DMS79 (cell line): ENCODE measurements around the gene MKI67.

ENCODE experiments used
- DNase-seq: peaks from one replicate; lab custom pipeline; 2025; lab: John Stamatoyannopoulos, UW

Gene MKI67

DNA sequence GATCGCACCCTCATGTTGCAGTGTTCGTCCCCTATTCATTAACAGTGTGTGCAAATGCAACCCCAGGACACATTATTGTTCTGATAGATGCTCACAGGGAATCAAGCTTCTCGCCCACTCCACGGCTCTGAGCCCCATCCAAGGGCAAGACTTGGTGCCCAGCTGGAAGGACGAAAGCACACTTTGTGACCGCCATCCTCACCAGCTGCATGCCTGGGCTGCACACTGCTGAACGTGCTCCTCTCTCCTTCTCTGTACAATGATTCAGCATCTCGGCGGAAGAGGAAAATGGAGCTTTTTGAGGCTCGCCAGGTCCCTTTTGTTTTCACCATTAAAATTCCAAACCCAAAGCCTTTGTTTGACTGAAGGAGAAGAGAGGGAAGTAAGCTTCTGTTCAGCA lies 41.9 kb downstream of the MKI67 start:
- DNase-seq = no peak

GRCh38 chr10:128083191-128083895 lies 42.9 kb downstream of the MKI67 start:
- no peak for DNase-seq

- no peak for DNase-seq
Measured at GRCh38 chr10:128081720-128082119, 44.5 kb downstream of the MKI67 start.

DNA sequence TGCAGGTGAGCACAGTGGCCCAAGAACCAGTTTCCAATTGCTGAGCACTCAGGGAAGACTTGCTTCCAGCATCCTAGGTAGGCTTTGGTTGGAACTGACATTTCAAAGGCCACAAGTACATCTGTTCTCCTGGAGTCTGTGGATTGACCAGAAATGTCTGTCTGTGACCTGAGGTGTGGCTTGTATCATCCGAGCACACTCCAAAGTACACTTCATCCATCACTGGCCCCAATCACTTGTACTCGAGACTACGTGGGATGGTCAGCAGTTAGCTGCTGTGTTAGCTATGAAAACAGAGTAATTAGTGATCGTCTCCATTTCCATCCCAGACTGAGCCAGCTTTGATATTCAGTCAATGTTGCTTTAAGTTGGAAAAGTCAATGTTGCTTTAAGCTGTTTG lies 45.0 kb downstream of the MKI67 start:
- DNase-seq = no peak

DNA sequence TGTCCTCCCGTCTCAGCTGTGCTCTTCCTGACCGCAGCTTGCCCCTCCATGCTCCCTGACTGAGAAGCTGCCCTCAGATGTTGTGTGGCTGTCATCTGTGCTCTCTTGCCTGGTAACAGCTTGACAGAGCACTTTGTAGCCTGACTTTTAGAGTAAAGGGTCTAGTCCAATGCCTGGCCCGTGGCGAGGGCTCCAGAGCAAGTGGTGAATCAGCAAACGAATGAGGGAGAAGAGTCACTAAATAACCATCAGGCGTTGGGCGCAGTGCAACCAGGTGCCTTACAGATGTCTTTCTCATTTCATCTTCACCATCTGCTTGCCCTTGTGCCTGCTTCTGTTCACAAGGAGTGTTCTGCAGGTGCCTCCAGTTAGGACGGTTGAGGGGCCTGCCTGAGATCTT lies 45.6 kb downstream of the MKI67 start:
- DNase-seq = no peak

DNA sequence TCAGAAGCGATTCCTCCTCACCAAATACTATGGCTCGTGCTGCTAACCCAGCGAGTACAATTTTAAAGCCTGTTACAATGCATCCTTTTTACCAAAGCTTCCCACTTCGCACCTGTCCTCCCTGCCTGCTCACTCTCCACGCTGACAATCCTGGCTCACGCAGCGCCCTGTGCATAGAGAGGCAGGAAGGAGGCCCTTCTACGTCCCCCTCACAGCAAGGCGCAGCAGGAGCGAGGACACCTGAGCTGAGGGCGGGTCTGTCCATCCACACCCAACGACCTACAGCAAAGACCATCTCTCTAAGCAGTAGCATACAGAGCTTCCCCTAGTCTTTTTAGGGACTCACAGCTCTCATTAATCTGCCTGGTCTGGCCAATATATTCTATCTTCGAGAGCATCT lies 46.0 kb downstream of the MKI67 start:
- no peak for DNase-seq

DNA sequence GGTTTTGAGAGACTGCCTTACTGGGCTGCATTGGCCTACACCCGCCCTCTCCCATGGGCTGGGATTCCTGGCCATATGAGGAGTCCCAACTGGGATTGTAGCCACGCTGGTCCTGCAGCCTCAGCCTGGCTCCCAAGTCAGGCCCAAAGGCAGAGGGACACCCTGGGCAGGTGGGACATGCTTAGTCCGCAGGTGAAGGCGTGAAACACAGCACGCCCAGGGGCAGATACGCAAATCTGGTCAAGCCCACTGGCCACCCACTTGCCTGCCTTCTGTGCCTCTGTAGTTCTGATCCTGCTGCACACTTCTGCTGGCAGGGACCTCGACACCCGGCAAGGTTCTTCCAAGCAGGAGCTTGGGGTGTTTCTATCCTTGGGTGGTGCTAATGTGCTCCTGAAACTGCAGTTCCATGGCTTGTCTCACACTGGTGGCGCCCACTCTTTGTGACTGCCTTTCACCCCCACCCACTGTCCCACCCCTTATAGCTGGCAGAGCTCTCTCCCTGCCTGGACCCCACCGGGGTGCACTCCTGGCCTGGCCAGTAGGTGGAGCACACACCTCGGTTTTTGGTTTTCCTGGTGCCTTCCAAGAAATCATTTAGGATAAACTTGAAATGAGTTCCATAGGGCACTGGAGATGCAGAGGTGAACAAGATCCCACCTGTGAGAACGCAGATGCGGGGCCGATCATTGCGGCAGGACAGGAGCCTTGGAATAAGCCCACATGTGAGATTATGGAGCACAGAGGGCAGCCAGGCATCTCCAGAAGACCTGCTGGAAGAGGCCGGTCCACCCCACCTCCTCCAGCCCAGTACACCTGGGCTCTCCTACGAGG lies 47.9 kb downstream of the MKI67 start:
- no peak for DNase-seq

GRCh38 chr10:128077155-128077875 lies 48.9 kb downstream of the MKI67 start:
- DNase-seq = no peak

DNA sequence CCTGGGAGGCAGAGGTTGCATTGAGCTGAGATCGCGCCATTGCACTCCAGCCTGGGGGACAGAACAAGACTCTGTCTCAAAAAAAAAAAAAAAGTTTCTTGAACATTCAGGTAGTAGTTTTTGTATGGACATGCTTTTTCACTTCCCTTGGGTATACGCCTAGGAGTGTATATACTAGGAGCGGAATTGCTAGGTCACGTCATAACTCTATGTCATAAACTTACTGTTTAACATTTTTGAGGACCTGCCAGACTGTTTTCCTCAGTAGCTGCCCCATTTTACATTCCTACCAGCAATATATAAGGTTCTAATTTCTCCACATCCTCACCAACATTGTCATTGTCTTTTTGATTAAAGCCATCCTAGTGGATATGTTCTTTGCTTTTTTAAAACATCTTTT lies 51.6 kb downstream of the MKI67 start:
- DNase-seq = no peak

GRCh38 chr10:128073890-128074289 lies 52.3 kb downstream of the MKI67 start:
- no peak for DNase-seq

DNA sequence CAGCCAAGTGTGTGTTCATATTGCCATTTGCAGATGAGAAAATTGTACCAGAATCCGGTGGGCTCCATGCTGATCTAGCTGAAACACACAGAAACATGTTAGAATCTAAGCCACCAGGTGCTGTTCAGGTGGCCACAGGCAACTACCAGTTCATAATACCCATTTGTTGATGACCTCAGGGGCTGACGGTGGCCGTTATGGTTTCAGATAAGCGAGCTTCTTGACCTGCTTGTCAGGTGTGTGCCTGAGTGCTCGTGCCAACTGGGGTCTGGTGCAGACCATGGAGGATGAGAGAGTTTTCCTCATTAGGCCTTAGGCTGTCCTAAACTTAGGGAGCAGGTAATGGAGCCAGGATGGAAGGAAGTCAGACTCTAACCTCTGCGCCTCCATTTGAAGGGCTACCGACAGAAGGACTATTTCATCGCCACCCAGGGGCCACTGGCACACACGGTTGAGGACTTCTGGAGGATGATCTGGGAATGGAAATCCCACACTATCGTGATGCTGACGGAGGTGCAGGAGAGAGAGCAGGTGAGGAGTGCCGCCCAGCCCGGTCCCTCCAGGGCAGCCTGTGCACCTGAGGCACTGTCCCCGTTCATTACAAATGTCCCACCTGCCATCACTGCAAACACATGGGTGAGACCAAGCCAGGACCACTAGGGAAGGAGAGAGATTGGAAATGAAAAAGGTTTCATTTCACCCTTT lies 53.1 kb downstream of the MKI67 start:
- DNase-seq = no peak

DNA sequence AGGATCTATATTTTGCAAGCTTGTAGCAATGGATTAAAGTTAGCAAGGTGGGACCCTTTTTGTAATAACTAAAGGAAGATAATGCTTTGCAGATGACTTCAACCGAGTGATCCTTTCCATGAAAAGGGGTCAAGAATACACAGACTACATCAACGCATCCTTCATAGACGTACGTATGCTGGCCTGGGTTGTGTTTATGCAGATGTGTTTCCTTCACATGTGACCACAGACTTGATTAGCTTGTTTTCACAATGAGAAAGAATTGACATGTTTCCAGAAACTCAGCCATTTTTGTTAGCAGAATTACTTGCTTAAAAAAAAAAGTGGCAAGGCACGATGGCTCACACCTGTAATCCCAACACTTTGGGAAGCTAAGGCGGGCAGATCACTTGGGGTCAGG lies 54.2 kb downstream of the MKI67 start:
- no peak for DNase-seq

- no peak for DNase-seq
Measured at GRCh38 chr10:128071417-128071782, 54.8 kb downstream of the MKI67 start.

- DNase-seq = no peak
Measured at GRCh38 chr10:128070721-128071416, 55.4 kb downstream of the MKI67 start.

GRCh38 chr10:128070161-128070560 lies 56.1 kb downstream of the MKI67 start:
- no peak for DNase-seq

DNA sequence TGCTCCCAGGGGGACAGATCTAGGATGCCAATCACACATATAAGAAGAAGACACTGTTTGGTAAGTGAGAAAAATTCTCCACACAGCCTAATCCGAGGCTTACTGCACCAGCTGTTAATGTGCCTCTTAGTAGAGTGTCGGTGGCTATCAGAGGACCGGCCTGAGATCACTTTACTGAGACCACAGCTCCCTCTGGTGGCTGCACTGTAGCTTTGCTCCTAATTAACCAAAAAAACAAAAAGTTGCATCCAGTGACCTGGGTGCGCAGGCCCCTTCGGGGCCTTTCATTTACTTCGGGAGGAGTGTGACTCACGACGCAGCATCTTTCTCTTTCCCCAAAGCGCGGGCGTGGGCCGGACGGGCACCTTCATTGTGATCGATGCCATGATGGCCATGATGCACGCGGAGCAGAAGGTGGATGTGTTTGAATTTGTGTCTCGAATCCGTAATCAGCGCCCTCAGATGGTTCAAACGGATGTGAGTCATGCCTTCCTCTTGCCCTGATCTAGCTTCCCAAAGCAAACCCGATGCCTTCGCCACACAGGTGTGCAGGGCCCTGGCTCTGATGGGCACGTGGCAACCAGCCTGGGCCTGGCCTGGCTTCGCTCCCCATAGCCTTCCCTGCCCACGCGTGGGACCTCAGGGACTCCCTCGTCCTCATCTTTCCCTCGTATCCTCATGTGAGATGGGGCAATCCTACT lies 56.7 kb downstream of the MKI67 start:
- DNase-seq = no peak

DNA sequence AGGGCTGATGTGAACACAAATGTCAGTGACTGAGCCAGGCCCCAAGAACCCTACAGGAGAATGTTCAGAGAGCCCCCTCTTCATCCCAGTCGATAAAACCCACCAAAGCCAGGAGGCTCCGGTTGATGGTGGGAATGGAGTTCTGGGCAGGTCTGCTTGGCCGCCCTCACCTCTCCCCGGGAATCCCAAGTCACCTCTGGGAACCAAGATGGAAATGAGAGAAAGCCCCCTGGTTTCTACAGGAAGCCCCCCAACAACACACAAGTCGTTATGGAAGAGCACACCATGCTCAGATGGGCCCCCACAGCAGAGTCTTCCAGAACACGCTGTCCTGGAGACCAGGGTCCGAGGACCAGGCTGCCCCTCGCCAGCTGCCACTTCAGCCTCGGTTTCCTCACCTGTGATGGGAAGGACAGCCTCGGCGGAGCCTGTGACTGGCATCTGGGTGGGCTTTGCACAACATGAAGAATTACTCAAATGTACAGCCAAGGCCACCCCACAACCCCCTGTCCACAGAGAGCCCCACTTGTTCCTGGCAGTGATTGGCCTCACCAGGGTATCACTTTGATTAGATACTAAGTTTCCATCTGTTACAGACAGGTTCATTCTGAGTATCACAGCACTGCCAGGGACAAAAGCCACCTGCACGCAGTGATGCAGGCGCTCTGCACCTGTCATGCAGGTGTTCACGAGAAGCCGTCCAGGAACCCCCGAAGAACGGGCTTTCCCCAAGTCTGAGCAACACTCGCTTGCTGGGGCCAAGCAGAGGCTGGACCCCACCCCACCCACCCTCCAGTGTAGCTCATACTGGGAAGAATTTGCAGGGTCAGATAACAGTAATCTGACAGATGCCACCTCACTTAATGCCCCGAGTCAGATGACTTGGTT lies 57.6 kb downstream of the MKI67 start:
- DNase-seq = no peak

GRCh38 chr10:128067691-128068397 lies 58.4 kb downstream of the MKI67 start:
- no peak for DNase-seq

DNA sequence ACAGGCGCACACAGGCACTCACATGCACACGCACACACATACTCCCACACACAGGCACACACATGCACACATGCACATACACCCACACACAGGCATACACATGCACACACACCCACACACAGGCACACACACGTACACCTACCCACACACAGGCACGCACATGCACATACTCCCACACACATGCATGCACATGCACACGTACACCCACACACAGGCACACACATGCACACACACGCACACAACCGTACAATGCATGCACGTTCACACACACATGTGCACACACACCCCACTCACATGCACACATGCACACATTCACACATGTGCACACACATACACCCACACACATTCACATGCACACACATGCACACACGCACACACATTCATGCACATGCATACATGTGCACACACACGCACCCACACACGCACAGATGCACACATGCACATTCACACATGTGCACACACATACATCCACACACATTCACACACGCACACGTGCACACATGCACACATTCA lies 59.3 kb downstream of the MKI67 start:
- no peak for DNase-seq
